Stimulated activated CD4-positive, alpha-beta T cell treated with anti-CD3 and anti-CD28 coated beads, Interleukin-4, amount 100 ng/mL, for 1 hour (primary cell): Measurements from ENCODE around the gene ANKRD61.
"Not testable (repeated sequence)": the region's sequence is repeated elsewhere in the genome, so short reads cannot be mapped to it uniquely, and the experiment has no call there.

Source experiments
- DNase-seq: peaks from one replicate; pipeline ENCODE4 v3.0.0-alpha.2; 2020

ANKRD61 gene

GRCh38 chr7:6032167-6032566, 991 bp downstream of the ANKRD61 start:
- DNase-seq = no peak

- DNase-seq = no peak
These were observed 1.5 kb downstream of the ANKRD61 start for GRCh38 chr7:6032641-6033040.

- no peak for DNase-seq
These were observed 4.0 kb downstream of the ANKRD61 start for GRCh38 chr7:6035165-6035564.

GRCh38 chr7:6035686-6036085, 4.5 kb downstream of the ANKRD61 start:
- DNase-seq = no peak

- DNase-seq = no peak
These were observed 18.6 kb downstream of the ANKRD61 start for GRCh38 chr7:6049780-6050179.

GRCh38 chr7:6051185-6051584, 20.0 kb downstream of the ANKRD61 start:
- DNase-seq = not testable (repeated sequence)

GRCh38 chr7:6056616-6057015, 25.4 kb downstream of the ANKRD61 start:
- no peak for DNase-seq

- no peak for DNase-seq
These were observed 26.3 kb downstream of the ANKRD61 start for GRCh38 chr7:6057316-6058129.

GRCh38 chr7:6059941-6060340, 28.8 kb downstream of the ANKRD61 start:
- DNase-seq = not testable (repeated sequence)

GRCh38 chr7:6071406-6071805, 40.2 kb downstream of the ANKRD61 start:
- DNase-seq = no peak

GRCh38 chr7:6074612-6075380, 43.6 kb downstream of the ANKRD61 start:
- no peak for DNase-seq

GRCh38 chr7:6078548-6078947, 47.4 kb downstream of the ANKRD61 start:
- DNase-seq = no peak

GRCh38 chr7:6083047-6083446, 51.9 kb downstream of the ANKRD61 start:
- DNase-seq = not testable (repeated sequence)
